HG02759 (cell line): ENCODE results near the gene NEK9.
A peak's percentile ranks its signal among the peaks of the same experiment; 100 is the strongest.

Experiments used
- ATAC-seq: cut with Tn5 transposase; IDR thresholded peaks from one replicate; pipeline ENCODE4 v1.9.1; 2021; ENCODE audit warnings: mild to moderate bottlenecking, moderate library complexity; ENCODE audit not compliant: unreplicated experiment

Gene NEK9

GRCh38 chr14:75113932-75114539 lies 12.8 kb downstream of the NEK9 start:
- no peak for ATAC-seq

GRCh38 chr14:75109877-75110276 lies 17.0 kb downstream of the NEK9 start:
- no peak for ATAC-seq

- no peak for ATAC-seq
These were observed 19.7 kb downstream of the NEK9 start for GRCh38 chr14:75107186-75107585.

DNA sequence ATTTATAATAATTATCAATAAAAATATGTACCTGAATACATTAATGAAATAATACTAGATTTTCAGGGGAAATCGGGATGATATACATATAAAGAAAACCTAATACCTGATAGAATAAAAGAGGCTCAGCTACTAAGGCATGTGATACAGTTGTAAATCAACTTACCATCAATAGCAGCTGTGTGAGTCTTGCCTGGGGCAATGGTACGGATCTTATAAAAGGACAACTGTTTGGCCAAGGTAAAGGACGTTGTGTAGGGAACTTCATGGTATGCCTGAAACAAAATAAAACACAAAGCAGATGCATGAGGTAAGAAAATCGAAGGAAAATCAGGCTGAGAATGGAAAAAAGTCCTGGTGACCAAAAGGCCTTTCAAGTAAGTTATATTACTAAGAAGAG lies 25.4 kb downstream of the NEK9 start:
- ATAC-seq: no peak

GRCh38 chr14:75098682-75099081 lies 28.2 kb downstream of the NEK9 start:
- ATAC-seq: no peak

DNA sequence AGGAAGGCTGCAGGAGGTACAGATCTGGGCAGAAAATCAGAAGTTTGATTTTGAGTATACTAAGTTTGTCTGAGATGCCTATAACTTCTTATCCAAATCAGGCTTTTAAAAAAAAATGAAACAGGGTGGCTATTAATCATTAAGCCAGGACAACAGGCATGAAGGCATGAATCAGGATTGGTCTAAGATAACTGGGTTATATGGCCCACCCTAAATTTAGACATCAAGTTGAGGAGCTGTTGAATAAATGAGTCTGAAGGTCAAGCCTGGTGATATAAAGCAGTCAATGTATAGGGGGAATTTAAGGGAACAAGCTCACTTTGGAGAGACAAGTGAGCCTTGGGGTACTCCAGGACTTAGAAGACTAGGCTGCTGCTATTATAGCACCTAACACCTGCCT lies 28.6 kb downstream of the NEK9 start:
- no peak for ATAC-seq

- ATAC-seq: no peak
These were observed 29.9 kb downstream of the NEK9 start for GRCh38 chr14:75096959-75097358.

- no peak for ATAC-seq
These were observed 31.2 kb downstream of the NEK9 start for GRCh38 chr14:75095690-75096089.

GRCh38 chr14:75094896-75095295 lies 32.0 kb downstream of the NEK9 start:
- ATAC-seq: no peak

- no peak for ATAC-seq
These were observed 34.1 kb downstream of the NEK9 start for GRCh38 chr14:75092698-75093097.

DNA sequence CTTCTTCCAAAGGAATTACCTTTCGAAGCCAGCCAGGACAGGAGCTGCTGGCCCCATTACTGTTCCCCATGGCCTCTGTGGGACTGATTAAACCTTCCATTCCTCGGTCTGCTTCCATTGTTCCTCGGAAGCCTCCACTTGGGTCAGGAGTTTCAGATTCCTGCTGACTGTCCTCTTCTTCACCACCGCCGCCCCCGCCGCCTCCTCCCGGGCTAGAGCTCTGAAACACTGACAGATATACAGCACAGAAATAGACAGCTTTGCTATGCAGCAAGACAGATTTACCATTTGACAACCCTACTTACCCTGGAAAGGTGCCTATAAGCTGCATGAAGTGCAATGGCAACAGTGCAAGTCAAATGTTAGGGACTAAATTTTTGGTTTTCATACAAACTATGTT lies 35.6 kb downstream of the NEK9 start:
- ATAC-seq: no peak

GRCh38 chr14:75090353-75090752 lies 36.5 kb downstream of the NEK9 start:
- no peak for ATAC-seq

GRCh38 chr14:75088566-75089373 lies 38.1 kb downstream of the NEK9 start:
- no peak for ATAC-seq

DNA sequence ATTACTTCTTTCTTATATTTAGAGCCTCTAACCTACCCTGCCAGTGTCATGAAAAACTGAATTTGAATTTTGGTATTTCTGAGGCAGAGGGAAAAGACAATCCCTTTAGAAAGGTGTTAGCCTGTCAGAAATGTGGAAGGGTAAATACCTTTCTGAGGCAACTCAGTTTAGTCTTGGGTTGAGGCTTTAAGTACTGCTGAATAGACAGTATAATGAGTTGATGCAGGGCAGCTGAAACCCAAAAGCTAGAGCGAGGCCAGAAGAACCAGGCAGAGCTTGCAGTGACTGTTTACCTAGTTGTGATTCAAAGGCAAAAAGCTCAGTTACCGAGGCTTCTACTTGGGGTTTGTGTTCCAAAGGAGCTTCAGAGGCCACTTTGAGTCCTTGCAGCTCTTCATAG lies 38.7 kb downstream of the NEK9 start:
- ATAC-seq: no peak

DNA sequence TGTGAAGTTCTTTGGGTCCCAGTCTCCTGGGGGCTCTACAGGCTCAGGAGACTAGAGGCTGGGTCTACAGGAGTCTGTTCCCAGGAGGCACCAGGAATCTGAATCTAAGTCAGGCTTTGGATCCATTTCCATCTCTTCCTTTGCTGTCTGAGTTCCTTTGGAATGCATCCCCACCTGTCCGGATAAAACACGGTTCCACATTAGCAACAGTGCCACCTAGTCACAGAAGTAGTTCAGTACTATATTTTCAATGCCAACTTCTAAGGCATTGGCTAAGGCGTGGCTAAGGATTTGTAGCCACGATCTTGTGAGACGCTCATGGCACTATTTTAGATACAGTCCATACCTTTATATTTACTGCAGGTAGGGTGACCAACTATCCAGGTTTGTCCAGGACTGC lies 42.3 kb downstream of the NEK9 start:
- ATAC-seq: no peak

DNA sequence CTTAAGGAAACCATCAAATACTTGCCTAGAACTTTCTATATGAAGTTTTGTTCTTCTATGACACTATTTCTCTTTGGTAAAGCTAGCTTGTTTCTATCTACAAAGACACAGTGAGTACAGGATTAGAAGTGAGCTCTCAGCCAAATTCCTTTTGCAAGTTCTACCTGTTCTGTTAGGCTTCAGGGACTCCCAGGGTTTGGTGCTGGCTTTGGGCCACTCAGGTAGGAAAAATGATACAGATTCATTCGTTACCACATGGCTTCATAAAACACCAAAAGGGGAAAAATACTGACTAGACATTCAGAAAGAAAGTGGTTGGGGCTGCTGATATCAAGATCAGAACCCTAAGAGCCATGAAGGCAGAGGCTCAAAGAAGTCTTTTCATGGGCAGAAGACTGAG lies 43.6 kb downstream of the NEK9 start:
- no peak for ATAC-seq

GRCh38 chr14:75081660-75082229 lies 45.1 kb downstream of the NEK9 start:
- no peak for ATAC-seq

- ATAC-seq: no peak
These were observed 47.3 kb downstream of the NEK9 start for GRCh38 chr14:75079521-75079920.

DNA sequence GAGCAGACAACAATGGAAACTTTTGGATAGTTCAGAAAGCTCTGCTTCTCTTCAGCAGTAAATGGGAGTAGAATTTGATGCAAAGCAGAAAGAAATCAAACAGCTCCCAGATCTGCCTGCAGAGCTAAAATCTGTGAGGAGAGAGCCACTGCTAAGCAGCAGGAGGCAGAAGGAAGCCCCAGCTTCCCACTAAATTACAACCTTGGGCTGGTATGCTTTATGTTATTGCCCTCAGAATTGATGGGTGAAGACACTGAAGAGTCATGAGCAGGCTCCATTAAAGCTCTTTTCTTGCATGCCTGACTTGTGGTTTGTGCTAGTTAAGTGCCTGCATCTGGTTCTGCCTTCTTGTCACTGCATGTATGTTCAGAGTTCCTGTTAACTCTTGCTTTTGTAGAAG lies 49.1 kb downstream of the NEK9 start:
- ATAC-seq: no peak

GRCh38 chr14:75070383-75070782 lies 56.5 kb downstream of the NEK9 start:
- ATAC-seq: no peak

- no peak for ATAC-seq
These were observed 57.1 kb downstream of the NEK9 start for GRCh38 chr14:75069811-75070145.

DNA sequence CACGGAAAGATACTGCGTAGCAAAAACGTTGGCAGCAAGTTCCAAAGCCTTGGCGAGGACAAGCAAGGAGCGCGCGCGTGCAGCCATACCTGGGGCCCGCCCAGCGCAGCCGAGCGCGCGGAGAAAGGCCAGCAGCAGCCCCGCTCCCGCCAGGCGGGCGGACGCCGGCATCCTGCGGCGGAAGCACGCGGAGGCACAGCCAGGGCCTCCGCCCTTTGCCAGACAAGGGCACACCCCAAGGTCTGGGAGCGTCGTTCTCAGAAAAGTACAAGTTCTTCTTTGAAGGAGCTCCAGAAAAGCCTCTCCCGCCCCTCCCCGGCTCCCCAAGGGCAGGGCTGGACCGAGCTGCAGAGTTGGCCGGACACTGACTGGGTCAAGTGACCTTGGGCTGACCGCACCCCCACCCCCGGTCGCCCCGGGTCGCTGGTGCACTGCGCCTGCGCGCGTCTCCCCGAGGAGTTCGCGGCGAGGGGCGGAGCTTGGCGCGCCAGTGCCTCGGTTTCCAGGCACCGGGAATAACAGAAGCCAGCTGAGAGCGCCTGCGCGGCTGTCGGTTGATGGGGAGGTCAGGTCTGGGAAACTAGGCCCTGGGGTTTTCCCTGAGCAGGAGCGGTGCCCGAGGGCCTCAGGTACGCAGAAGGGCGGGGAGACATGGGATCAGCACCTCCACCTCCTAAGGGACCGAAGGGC lies 57.6 kb downstream of the NEK9 start, which contains the start of gene ZC2HC1C:
Gene ZC2HC1C (plus strand): TSS at position 521 of the 690 bp plus-strand sequence. CDS start 933 bp downstream, outside the sequence.
- peak; percentile 82 for ATAC-seq
